ENCODE data around the gene BHLHA15. TPM values are rescaled to one million over a fixed set of nuclear protein-coding genes. Genes with fewer than 3 reads are reported as not detected.

BHLHA15 gene
- total RNA-seq, 4 donors from 2014 or later, result 3.7 to 18.5 (median 5.6) TPM

DNA sequence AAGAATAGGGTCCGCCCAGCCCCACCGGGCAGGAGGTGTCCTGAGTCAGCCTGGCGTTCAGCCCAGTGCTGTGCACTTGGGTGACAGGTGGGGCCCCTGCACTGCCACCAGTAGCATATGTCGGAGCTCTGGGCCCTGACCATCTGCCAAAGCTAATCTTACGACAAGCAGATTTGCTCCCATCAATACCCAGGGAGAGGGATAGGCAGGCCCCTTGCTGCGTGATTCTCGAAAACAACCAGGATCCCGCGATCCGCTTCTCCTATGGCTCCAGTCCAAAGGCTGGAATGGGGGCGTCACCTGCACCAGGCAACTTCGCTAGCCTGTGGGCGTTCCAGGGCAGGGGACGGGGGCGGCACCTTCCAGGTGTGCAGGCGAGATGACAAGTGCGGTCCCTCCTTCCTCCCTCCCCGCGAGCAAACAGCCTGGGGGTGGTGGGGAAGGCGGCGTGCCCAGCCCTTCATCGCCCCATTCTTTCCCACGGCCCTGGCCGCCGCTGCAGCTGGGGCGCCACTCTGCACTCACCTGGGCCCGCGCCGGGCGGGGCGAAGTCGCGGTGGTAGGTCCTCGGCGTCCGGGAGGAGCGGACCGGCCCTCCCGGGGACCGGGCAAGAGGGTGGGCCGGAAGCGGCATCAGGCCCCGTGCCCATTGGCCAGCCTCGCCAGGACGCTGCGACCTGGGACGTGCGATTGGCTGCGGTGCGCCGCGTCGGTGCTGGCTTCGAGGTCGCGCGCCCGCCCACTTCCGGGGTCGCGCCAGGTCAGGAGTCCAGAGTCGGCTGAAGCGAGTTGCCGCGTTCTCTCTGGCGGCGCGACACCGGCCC, 40.6 kb downstream of the BHLHA15 start, which contains the start of gene TECPR1:
TECPR1 (minus strand) TSS at position 632 of the 824 bp plus-strand sequence. CDS start 6,086 bp downstream, outside the sequence.
- intact Hi-C loops (cut with DNase I; ENCODE audit: low total_unique reads), result no loop called here
- 1% methylated on average over 21 to 23 of the region's 69 CpGs for WGBS, 2 donors
- peak; percentile 89 to 99 for DNase-seq (ENCODE audit: low spot score in 2 of 2)
- peak within 1 kb of the TSS; percentile 59 for H3K4me3 ChIP-seq (ENCODE audit: low read depth, poor library complexity, severe bottlenecking)
- TF ChIP-seq, protein P1, sequence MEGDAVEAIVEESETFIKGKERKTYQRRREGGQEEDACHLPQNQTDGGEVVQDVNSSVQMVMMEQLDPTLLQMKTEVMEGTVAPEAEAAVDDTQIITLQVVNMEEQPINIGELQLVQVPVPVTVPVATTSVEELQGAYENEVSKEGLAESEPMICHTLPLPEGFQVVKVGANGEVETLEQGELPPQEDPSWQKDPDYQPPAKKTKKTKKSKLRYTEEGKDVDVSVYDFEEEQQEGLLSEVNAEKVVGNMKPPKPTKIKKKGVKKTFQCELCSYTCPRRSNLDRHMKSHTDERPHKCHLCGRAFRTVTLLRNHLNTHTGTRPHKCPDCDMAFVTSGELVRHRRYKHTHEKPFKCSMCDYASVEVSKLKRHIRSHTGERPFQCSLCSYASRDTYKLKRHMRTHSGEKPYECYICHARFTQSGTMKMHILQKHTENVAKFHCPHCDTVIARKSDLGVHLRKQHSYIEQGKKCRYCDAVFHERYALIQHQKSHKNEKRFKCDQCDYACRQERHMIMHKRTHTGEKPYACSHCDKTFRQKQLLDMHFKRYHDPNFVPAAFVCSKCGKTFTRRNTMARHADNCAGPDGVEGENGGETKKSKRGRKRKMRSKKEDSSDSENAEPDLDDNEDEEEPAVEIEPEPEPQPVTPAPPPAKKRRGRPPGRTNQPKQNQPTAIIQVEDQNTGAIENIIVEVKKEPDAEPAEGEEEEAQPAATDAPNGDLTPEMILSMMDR (IDR thresholded peaks at IDR 0.05), result no peak
- no peak for TF ChIP-seq POLR2A (IDR thresholded peaks at IDR 0.05)

GRCh38 chr7:98252425-98253054, 41.3 kb downstream of the BHLHA15 start:
- 25 to 31% methylated on average over 24 to 30 of the region's 32 CpGs for WGBS, 2 donors
- DNase-seq (ENCODE audit: low spot score in 2 of 2), result no peak
- no peak for TF ChIP-seq POLR2A (IDR thresholded peaks at IDR 0.05)
- TF ChIP-seq, protein P1 (IDR thresholded peaks at IDR 0.05), result no peak
- intact Hi-C loops (cut with DNase I; ENCODE audit: low total_unique reads), result no loop called here
- H3K4me3 ChIP-seq (ENCODE audit: low read depth, poor library complexity, severe bottlenecking), result peak overlapping the region; percentile 59

- TF ChIP-seq, protein P1 (IDR thresholded peaks at IDR 0.05), result no peak
- no peak for TF ChIP-seq POLR2A (IDR thresholded peaks at IDR 0.05)
- no peak for DNase-seq (ENCODE audit: low spot score in 2 of 2)
- H3K4me3 ChIP-seq (ENCODE audit: low read depth, poor library complexity, severe bottlenecking), result no peak overlapping the region
- 95% methylated on average over 4 of the region's 4 CpGs for WGBS, 2 donors
- intact Hi-C loops (cut with DNase I; ENCODE audit: low total_unique reads), result no loop called here
Measured at GRCh38 chr7:98254516-98254915, 43.3 kb downstream of the BHLHA15 start.

DNA sequence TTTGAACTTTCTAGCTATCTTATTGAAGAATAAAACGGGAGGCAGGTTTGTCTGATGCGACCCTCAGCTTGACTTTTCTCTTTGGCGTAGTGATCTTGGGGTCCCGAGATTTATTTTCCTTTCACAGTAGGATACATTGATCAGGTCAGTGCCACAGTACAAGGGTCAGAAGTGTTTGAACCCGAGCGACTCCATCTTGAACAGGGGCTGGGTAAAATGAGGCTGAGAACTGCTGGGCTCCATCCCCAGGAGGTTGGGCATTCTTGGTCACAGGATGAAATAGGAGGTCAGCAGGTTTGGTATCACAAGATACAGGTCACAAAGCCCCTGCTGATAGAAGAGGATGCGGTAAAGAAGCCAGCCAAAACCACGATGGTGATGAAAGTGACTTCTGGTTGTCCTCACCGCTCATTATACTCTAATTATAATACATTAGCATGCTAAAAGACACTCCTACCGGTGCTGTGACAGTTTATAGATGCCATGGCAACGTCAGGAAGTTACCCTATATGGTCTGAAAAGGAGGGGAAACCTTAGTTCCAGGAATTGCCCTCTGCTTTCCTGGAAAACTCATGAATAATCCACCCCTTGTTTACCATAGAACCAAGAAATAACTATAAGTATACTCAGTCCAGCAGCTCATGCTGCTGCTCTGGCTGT, 43.8 kb downstream of the BHLHA15 start:
- WGBS, 2 donors, result 79 to 82% methylated on average over 11 of the region's 11 CpGs
- intact Hi-C loops (cut with DNase I; ENCODE audit: low total_unique reads), result no loop called here
- no peak overlapping the region for H3K4me3 ChIP-seq (ENCODE audit: low read depth, poor library complexity, severe bottlenecking)
- DNase-seq (ENCODE audit: low spot score in 2 of 2), result no peak
- TF ChIP-seq POLR2A (IDR thresholded peaks at IDR 0.05), result no peak
- TF ChIP-seq, protein P1 (IDR thresholded peaks at IDR 0.05), result no peak

DNA sequence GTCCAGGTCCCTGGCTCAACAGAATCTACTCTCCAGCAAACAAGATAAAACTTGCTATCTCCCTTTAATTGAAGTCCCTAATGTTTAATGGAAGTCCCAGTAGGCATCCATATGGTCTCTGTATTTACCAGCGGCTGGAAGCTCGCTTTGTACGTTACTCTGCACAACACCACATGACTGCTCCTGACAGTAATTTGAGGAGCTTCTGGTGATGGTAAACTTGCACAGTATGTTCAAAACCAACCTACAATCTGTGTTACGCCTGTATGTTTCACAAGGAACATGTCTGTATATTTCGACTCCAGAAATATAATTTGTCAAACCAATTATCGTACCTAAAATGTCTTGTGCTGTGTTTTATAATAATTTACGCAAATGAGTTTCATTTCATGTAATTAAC, 45.2 kb downstream of the BHLHA15 start:
- DNase-seq (ENCODE audit: low spot score in 2 of 2), result no peak
- H3K4me3 ChIP-seq (ENCODE audit: low read depth, poor library complexity, severe bottlenecking), result no peak overlapping the region
- intact Hi-C loops (cut with DNase I; ENCODE audit: low total_unique reads), result no loop called here
- 93 to 97% methylated on average over 7 of the region's 7 CpGs for WGBS, 2 donors
- TF ChIP-seq POLR2A (IDR thresholded peaks at IDR 0.05), result no peak
- TF ChIP-seq, protein P1 (IDR thresholded peaks at IDR 0.05), result no peak
